GM18520 (cell line): ENCODE measurements around the gene GNE.

Source experiments
- ATAC-seq: cut with Tn5 transposase; IDR thresholded peaks from one replicate; pipeline ENCODE4 v1.9.1; 2021; ENCODE audit not compliant: unreplicated experiment

The GNE gene

DNA sequence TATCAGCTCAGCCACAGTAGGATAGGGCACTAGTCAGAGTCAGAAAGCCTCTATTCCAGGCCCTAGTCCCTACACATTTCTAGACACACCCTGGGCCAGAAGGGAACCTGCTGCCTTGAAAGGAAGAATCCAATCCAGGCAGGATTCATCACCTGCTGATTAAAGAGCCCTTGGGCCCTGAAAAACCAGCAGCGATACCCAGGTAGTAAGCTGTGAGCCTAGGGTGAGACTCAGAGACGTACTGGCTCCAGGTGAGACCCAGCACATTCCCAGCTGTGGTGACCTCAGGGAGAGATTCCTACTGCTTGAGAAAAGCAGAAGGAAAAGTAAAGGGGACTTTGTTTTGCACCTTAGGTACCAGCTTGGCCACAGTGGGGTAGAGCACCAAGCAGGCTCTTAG lies 84.4 kb downstream of the GNE start:
- no peak for ATAC-seq

DNA sequence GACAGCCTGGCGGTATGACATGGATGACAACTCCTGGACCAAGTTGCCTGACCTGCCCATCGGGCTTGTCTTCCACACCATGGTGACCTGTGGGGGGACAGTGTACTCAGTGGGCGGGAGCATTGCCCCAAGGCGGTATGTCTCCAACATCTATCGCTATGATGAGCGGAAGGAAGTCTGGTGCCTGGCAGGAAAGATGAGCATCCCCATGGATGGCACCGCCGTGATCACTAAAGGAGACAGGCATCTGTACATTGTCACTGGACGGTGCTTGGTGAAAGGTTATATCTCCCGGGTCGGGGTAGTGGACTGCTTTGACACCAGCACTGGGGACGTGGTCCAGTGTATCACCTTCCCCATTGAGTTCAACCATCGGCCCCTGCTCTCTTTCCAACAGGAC lies 87.7 kb downstream of the GNE start:
- no peak for ATAC-seq

DNA sequence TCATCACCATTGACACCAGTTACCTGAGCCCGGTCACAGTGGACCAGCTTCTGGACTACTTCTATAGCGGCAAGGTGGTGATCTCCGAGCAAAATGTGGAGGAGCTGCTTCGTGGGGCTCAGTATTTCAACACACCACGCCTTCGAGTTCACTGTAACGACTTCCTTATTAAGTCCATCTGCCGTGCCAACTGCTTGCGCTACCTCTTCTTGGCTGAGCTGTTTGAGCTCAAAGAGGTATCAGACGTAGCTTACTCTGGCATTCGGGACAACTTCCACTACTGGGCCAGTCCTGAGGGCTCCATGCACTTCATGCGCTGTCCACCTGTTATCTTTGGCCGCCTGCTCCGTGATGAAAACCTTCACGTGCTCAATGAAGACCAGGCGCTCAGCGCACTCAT lies 88.5 kb downstream of the GNE start:
- no peak for ATAC-seq

DNA sequence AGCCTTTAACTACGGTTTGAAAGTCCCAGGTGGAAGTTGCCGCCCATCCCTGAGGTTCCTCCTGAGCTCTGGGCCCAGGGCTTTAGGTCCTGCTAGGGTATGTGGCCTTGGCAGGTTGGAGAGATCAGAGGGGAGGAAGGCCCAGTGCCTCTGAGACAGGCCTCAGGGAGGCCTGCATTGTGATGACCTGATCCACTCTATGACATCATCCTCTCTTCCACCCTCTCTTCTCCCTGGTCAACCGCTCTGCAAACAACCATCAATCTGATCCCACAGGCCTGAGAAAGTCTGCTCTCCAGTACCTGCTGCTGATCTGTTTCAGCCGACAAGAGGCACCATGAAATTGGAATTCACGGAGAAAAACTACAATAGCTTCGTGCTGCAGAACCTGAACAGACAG lies 89.1 kb downstream of the GNE start, which contains the start of gene CCIN:
TSS of gene CCIN (plus strand) at position 223 of the 400 bp plus-strand sequence. CDS start at position 338, 115 bp downstream.
- ATAC-seq, result no peak

DNA sequence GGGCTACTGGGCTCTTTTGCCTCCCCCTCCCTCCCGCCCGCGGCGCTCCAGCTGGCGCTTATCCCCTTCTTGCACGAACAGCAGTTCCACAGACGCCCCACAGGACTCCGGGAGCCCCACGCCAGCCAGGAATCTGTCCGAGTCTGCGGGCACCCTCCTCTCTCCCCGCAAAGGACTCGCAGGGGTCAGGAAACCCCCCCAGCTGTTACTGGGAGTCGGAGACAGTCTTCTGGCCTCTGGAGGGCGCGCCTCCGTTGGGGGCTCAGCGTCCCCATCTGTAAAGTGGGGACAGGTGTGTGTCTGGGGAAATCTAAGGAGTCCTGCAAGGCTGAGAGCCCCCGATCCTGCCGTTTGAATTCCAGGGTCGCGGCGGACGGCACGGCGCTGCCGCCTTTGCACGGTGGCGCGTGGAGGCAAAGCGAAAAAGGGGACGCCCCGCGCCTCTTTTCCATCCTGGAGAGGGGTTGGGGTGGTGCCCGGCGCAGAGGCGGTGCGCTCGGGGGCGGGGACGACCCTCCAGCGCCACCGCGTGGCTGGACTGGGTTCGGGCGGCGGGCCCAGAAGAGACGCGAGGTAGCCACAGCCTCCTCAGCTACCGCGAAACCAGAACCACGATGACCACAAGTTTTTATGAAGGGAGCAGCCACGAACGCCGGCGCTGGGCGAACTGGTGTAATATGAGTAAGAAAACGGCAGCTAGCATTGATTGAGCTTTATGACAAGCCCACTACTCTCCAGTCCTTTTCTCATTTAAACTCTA lies 91.9 kb downstream of the GNE start:
- ATAC-seq, result peak; percentile 65

DNA sequence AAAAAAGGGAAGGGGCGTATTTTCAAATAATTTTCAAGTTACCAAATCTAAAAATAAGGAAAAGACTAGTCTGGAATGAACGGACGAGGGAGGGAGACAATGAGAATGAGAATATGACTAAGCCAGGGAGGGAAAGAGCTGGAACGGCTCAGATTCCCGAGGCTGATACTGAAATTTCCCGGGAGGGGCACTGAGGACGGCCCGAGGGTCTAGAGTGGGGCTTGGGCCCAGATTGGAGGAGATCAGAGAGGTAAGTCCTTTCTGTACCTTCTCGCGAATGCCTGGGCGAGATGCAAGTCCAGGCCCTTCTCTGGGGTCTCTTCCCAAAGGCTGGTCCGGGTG lies 92.5 kb downstream of the GNE start:
- no peak for ATAC-seq

DNA sequence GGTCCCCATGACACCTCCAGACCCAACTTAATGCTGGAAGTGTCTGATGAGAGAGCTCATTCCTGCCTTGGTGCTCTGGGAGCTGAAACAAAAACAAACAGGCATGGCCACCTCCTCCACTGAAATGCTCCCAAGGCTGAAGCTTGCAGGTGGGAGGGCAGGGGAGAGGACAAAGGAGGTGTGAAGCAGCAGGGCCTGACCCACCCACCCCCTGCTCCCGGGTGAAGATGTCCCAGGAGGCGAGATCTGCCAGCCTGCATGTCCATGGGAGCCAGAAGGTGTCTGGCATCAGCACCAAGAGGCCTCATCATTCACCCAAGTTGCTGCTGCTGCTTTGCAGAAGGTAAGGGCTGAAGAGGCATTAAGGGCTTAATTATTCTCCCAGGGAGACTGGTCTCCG lies 93.3 kb downstream of the GNE start:
- ATAC-seq, result no peak
